Measurements from ENCODE around the gene MAPK8IP2.
"Not testable (repeated sequence)": the region's sequence is repeated elsewhere in the genome, so short reads cannot be mapped to it uniquely, and the experiment has no call there.

Gene MAPK8IP2

DNA sequence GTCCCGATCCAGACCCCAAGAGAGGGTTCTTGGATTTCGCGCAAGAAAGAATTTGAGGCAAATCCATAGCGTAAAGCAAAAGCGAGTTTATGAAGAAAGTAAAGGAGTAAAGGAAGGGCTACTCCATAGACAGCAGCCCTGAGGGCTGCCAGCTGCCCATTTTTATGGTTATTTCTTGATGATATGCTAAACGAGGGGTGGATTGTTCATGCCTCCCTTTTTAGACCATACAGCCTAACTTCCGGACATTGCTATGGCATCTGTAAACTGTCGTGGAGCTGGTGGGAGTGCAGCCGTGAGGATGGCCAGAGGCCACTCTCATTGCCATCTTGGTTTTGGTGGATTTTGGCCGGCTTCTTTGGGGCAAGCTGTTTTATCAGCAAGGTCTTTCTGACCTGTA lies 52.7 kb downstream of the MAPK8IP2 start:
- TF ChIP-seq YY1 (IDR thresholded peaks at IDR 0.05; ENCODE audit: insufficient read depth, insufficient read length): no peak
- TF ChIP-seq ZNF274 (IDR thresholded peaks at IDR 0.05; ENCODE audit: low read depth, low read length): no peak
- no peak for TF ChIP-seq SUZ12 (IDR thresholded peaks at IDR 0.05; ENCODE audit: extremely low read depth, insufficient read depth, insufficient read length)
- Histone ChIP-seq H3K27me3 (ENCODE audit: insufficient read depth, insufficient read length) (no peaks in the 10 kb centered on the region), H3K4me3 (ENCODE audit: insufficient read length, low read depth) (no peak overlapping the region), H3K36me3 (ENCODE audit: insufficient read depth, insufficient read length, low read length) (no peaks in the 10 kb centered on the region), H3K9ac (ENCODE audit: insufficient read length, low read depth) (no peak overlapping the region), H3K4me1 (ENCODE audit: insufficient read depth, insufficient read length) (peaks cover 8% of the 10 kb centered on the region), H3K9me3 (ENCODE audit: insufficient read depth, low read length) (peaks cover 26% of the 10 kb centered on the region)
- no peak for DNase-seq (ENCODE audit: low read depth, low spot score)

DNA sequence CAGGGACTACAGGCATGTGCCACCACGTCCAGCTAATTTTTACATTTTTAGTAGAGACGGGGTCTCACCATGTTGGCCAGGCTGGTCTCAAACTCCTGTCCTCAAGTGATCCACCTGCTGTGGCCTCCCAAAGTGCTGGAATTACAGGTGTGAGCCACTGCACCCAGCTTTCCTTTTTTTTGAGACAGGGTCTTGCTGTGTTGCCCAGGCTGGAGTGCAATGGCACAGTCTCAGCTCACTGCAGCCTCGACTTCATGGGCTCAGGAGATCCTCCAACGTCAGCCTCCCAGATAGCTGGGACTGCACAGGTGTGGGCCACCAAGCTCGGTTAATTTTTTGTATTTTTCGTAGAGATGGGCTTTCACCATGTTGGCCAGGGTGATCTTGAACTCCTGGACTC lies 54.1 kb downstream of the MAPK8IP2 start:
- not testable (repeated sequence) for DNase-seq (ENCODE audit: low read depth, low spot score); H3K4me3 ChIP-seq (ENCODE audit: insufficient read length, low read depth); H3K36me3 ChIP-seq (ENCODE audit: insufficient read depth, insufficient read length, low read length); H3K9ac ChIP-seq (ENCODE audit: insufficient read length, low read depth); H3K27me3 ChIP-seq (ENCODE audit: insufficient read depth, insufficient read length); H3K4me1 ChIP-seq (ENCODE audit: insufficient read depth, insufficient read length)
- H3K9me3 ChIP-seq (ENCODE audit: insufficient read depth, low read length): peaks cover 12% of the 10 kb centered on the region

DNA sequence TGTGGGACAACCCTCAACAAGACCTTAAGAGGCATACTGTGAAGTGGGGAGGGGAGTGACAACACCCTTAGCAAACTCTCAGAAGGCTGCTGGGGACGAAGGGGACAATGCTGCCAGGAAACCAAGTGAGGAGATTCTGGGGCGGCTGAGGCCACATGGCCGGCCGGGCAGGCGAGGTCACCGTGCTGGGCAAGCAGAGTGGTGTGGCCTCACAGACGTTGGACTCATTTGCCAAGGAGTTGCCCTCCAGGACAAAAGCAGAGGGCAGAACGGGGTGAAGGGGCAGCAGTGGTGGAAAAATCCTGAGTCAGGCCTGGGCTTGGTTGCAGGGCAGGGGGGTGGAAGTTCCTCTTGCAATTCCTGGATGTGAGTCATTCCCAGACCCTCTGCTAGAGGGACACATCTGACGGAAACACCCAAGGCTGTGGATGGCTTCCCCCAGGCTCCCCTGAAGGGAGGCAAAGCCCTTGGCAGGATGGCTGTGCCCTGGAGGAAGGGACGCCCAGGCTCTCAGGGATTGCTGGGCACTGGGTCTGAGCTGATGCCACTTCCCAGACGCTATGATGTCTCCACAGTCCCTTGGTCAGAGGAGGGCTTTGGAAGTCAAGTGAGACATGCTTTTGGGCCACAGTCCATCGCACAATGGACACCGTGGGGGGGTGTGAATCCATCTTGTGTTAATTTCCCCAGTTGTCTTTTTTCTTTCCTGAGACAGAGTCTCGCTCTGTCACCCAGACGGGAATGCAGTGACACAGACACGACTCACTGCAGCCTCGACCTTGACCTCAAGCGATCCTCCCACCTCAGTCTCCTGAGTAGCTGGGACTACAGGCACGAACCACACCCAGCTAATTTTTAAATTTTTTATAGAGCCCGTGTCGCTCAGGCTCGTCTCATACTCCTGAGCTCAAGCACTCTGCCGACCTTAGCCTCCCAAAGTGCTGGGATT lies 55.8 kb downstream of the MAPK8IP2 start:
- Histone ChIP-seq H3K4me1 (ENCODE audit: insufficient read depth, insufficient read length) (peaks cover 8% of the 10 kb centered on the region), H3K9me3 (ENCODE audit: insufficient read depth, low read length) (no peaks in the 10 kb centered on the region), H3K36me3 (ENCODE audit: insufficient read depth, insufficient read length, low read length) (no peaks in the 10 kb centered on the region), H3K4me3 (ENCODE audit: insufficient read length, low read depth) (no peak overlapping the region), H3K9ac (ENCODE audit: insufficient read length, low read depth) (peak overlapping the region; percentile 21), H3K27me3 (ENCODE audit: insufficient read depth, insufficient read length) (no peaks in the 10 kb centered on the region)
- no peak for TF ChIP-seq SUZ12 (IDR thresholded peaks at IDR 0.05; ENCODE audit: extremely low read depth, insufficient read depth, insufficient read length)
- TF ChIP-seq ZNF274 (IDR thresholded peaks at IDR 0.05; ENCODE audit: low read depth, low read length): no peak
- no peak for TF ChIP-seq YY1 (IDR thresholded peaks at IDR 0.05; ENCODE audit: insufficient read depth, insufficient read length)
- no peak for DNase-seq (ENCODE audit: low read depth, low spot score)

GRCh38 chr22:50657925-50658324 lies 57.3 kb downstream of the MAPK8IP2 start:
- Histone ChIP-seq H3K9ac (ENCODE audit: insufficient read length, low read depth) (no peak overlapping the region), H3K27me3 (ENCODE audit: insufficient read depth, insufficient read length) (no peaks in the 10 kb centered on the region), H3K9me3 (ENCODE audit: insufficient read depth, low read length) (no peaks in the 10 kb centered on the region), H3K4me1 (ENCODE audit: insufficient read depth, insufficient read length) (peaks cover 8% of the 10 kb centered on the region), H3K4me3 (ENCODE audit: insufficient read length, low read depth) (no peak overlapping the region), H3K36me3 (ENCODE audit: insufficient read depth, insufficient read length, low read length) (no peaks in the 10 kb centered on the region)
- no peak for TF ChIP-seq ZNF274 (IDR thresholded peaks at IDR 0.05; ENCODE audit: low read depth, low read length)
- no peak for TF ChIP-seq SUZ12 (IDR thresholded peaks at IDR 0.05; ENCODE audit: extremely low read depth, insufficient read depth, insufficient read length)
- TF ChIP-seq YY1 (IDR thresholded peaks at IDR 0.05; ENCODE audit: insufficient read depth, insufficient read length): no peak
- no peak for DNase-seq (ENCODE audit: low read depth, low spot score)

DNA sequence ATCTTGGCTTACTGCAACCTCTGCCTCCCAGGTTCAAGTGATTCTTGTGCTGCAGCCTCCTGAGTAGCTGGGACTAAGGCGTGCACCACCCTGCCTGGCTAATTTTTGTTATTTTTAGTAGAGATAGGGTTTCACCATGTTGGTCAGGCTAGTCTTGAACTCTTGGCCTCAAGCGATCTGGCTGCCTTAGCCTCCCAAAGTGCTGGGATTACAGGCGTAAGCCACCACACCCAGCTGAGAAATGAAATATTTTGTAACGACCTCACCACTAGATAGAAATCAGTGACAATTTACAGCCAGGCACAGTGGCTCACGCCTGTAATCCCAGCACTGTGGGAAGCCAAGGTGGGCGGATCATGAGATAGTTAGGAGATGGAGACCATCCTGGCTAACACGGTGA lies 59.1 kb downstream of the MAPK8IP2 start:
- H3K4me1 ChIP-seq (ENCODE audit: insufficient read depth, insufficient read length); DNase-seq (ENCODE audit: low read depth, low spot score); H3K27me3 ChIP-seq (ENCODE audit: insufficient read depth, insufficient read length); H3K9me3 ChIP-seq (ENCODE audit: insufficient read depth, low read length); H3K4me3 ChIP-seq (ENCODE audit: insufficient read length, low read depth); H3K9ac ChIP-seq (ENCODE audit: insufficient read length, low read depth); H3K36me3 ChIP-seq (ENCODE audit: insufficient read depth, insufficient read length, low read length): not testable (repeated sequence)

DNA sequence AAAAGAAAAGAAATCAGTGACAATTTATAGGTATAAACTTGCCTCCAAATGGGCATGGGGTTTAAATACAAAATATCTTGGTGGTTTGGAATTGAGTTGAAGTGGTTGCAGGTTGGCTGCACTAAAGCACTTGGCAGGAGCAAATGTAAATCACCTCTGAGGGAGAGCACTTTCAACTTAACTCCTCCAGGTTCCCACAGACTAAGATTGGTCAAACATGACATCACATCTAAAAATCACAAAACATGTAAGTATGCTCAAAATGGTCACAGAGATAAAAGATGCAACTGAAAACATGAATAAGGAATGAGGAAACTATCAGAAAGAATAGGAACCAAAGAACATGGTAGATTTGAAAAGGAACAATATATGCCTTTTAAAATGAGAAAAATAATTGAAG lies 59.7 kb downstream of the MAPK8IP2 start:
- Histone ChIP-seq H3K9me3 (ENCODE audit: insufficient read depth, low read length) (no peaks in the 10 kb centered on the region), H3K9ac (ENCODE audit: insufficient read length, low read depth) (no peak overlapping the region), H3K4me3 (ENCODE audit: insufficient read length, low read depth) (no peak overlapping the region), H3K27me3 (ENCODE audit: insufficient read depth, insufficient read length) (no peaks in the 10 kb centered on the region), H3K4me1 (ENCODE audit: insufficient read depth, insufficient read length) (peaks cover 8% of the 10 kb centered on the region), H3K36me3 (ENCODE audit: insufficient read depth, insufficient read length, low read length) (no peaks in the 10 kb centered on the region)
- no peak for DNase-seq (ENCODE audit: low read depth, low spot score)
- TF ChIP-seq ZNF274 (IDR thresholded peaks at IDR 0.05; ENCODE audit: low read depth, low read length) (no peak), SUZ12 (IDR thresholded peaks at IDR 0.05; ENCODE audit: extremely low read depth, insufficient read depth, insufficient read length) (no peak), YY1 (IDR thresholded peaks at IDR 0.05; ENCODE audit: insufficient read depth, insufficient read length) (no peak)
